COLO668 (cell line): ENCODE data around the gene SHROOM1.

Experiments used
- DNase-seq: peaks from one replicate; lab custom pipeline; 2025; ENCODE audit not compliant: unreplicated experiment; lab: John Stamatoyannopoulos, UW

The SHROOM1 gene

DNA sequence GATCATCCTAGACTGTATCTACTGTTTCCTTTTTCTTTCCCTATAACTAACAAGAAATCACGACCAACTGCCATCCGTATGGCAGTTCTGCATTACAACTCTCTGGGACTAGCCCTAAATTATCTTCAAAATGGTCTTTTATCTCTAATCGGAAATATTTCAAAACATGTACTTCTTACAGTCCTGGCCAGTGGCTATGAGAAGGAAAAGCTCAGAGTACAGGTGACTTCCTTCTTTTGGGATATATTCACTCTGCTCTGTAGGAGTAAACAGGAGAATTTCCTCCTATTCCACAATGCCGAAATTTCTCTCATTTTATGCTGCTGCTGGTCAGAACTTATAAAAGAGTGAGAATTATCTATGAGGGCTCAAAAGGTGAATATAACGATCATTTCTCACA is 51.6 kb downstream of the SHROOM1 start:
- DNase-seq = no peak

DNA sequence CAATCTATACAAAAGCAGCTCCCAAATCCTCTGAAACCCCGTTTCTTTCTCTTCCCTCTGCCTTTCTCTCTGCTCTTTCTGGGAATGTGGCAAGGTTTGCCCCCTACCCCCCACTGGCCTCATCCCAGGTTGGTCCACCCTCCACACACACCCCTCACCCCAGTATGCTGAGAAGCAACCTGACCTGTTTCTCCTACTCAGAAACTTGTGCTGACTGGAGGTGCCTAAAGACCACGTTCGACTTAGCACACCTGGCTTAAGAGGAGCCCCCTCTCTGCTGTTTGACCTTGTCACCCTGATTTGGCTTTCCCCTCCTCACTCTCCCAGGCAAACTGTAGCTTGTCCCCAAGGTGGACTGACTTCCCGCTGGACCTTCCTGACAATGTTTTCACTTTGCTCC is 52.3 kb downstream of the SHROOM1 start:
- DNase-seq = no peak

DNA sequence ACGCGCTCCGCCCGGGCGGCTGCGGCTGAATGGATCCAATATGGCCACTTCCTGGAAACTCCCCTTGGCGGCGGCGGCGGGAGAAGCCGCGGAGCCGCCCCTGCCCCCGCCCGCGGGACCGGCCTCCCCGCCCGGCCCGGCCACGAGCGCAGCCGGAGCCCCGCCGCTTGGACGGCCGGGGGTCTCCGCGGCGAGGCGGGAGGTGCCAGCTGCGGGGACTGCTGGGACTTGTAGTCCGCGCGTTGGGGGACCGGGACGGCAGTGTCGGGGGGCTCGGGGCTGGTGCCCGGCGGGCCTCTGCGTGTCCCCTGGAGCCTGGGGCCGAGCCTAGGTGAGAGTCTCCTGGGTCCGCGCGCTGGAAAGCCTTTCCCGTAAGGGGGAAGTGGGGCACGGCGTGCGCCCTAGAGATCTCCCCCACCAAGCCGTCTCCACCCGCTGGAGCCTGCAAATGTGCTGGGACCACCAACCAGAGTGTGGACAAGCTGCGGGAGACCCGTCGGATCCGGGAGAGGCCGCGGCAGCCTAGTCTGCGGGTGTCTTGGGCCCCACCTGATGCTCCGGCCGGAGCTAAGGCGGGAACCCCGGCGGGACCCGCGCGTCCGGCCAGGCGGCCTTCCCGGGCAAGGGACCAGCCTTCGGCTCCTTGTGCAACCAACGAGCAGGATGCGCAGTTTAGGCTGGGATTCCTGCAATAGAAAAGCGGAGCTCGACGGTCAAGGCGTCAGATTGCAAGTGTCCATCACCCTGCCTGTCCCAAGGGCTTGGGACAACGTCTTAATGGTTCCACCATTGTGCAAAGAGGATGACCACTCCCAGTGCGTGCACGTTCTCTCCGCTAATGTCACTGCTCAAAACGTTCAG is 53.0 kb downstream of the SHROOM1 start, which contains the start of gene SEPTIN8:
TSS of gene SEPTIN8 (minus strand) at position 31 of the 861 bp plus-strand sequence. CDS start 102 bp downstream, outside the sequence.
- peak; percentile 46 for DNase-seq

DNA sequence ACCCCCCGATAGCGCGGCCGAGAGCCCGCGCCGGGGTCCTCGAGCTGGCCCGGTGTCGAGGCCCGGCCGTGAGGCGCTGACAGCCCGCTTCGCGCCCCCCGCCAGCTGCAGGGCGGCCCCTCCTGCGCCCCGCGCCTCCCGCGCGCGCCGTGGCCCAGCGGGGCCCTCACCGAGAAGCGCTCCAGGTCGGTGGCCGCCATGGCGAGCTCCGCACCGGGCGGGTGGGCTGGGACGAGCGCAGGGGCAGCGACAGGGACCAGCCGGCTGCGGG is 53.6 kb downstream of the SHROOM1 start:
- no peak for DNase-seq

DNA sequence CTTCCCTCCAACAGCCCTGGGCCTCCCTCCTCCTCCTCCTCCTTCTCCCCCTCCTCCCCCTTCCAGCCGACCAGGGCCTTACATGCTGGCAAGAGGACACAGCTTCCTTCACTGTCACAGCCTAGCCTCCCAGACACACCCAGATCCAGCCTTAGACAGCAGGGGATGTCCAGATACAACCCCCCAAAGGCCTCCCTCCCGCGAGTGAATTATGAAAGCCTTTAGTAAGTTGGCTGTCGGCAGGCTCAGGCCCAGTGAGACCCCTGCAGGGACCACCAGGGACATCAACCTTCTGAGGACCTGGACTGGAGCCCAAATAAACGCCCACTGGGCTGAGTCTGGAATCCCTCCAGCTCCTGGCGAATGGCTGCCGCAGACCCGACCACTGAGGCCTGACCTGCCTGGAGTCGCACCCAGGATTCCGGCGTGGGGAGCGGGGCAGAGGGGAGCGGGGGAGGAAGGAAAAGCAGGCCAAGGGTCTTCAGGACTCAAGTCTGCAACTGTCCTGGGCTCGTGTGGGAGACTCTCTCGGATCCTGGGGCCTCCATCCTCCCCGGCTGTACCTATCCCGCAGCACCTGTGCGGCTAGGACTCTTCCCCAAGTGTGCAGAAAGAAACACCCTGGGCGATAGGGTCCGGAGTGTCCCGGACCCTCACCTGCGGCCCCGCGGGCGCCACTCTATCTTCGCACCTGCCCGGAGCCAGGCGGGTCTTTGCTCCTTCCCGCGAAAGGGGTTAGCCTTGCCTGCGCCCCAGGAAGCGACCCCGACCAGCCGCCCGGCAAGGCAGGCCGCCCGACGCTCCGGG is 54.1 kb downstream of the SHROOM1 start:
- DNase-seq = peak; percentile 16

DNA sequence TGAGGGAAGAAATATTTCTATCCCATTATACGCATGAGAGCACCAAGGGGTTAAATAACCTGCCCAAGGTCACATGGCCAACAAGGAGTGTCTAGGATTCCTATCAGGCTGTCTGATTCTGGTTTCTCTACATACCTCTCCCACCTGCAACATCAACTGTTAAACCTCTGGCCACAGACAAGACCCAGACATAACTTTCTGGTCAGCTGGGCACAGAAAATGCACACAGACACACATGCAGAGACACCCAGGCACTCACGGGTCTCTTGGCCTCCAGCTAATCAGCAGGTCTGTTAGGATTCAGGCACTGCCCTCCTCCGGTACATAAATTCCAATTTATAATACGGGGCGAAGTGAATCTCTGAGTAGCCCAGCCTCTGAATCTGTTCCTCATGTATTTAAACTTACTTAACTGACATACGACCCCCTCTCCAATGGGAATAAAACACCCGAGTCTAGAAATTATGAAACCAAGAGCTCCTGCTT is 54.9 kb downstream of the SHROOM1 start:
- DNase-seq = no peak

DNA sequence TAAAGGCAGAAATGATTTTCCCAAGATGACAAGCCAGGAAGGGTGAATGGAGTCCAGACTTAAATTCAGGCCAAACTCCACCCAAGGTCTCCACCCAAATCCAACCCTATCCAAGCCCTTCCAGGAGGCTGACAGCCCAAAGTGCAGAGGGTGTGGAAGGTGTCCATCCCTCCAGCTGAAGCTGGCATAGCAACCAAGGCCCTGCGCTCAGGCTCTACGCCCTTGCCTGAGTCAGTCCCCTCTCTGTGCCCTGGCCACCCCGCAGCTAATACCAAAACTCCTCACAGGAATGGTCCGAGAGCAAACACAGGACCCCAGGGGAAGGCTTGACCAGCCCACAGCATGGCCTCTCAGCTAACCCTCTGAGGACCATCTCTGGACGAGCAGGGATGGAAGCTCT is 55.6 kb downstream of the SHROOM1 start:
- DNase-seq = no peak

DNA sequence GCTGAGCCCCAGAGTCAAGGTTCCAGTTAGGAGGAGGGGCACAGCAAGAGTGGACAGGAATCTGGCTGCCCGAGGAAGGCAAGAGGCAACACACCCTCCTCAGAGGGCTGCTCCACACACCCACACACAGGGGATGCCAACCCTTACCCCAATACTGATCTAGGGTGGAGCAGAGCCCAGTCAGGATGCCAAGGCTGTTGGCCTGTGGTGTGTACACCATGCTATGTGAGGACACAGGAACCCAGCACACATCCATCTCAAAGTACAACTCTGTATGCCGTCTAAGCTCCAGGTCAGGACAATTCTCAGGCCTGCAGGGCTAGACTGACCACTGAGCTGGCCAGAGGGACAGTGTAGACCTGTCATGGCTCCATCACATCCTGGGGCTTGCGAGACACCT is 56.0 kb downstream of the SHROOM1 start:
- no peak for DNase-seq

DNA sequence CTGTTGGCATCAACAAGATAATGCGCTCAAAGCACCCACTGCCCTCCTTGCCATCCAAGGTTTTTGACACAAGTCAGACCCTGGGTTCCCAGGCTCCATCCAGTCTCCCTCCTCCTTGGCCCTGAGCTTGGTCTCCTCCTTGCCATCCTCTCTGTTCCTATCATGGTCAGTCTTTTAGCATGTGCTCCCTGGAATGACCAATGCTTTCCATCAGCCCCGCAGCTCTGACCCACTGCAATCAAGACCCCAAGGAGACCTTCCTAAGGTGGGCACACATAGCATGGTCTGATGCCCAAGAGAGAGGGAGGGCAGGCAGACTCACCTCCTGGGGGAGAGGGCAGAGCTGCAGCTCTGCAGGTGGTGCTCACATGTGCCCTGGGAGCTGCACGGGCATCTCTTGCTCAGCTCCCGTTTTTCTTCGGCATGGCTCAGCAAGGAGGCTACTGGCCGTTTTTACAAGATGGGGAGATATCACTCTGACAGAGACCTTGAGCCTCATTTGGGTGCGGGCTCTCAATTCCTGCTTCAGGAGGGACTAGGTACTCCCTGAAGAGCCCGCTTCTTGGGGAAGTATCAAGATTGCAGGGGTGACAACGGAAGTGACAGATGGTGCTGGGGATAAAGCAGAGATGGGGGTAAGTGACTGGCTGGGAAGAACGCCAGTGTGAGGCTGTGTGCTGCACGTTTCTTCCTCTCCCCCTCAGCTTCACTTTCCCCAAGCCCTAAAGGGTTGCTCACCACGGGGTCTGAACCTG is 56.7 kb downstream of the SHROOM1 start:
- no peak for DNase-seq

DNA sequence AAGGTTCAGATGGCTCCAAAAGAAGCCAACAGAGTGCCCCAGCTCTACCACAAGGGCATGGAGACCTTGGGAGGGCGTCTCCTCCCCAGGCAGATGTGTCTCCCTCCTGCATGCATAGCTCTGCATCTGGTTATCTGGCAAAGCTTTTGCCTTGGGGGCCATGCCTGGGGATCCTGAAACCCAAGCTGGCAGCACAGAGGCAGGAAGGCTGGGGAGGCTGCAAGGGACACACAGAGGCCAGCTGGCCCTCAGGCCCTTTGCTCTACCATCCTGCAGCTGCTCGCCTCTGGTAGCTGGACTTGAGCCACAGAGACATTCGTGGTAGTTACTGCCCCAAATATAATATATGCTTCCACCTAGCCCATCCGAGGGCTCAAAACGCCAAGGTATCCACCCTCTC is 57.3 kb downstream of the SHROOM1 start:
- no peak for DNase-seq

DNA sequence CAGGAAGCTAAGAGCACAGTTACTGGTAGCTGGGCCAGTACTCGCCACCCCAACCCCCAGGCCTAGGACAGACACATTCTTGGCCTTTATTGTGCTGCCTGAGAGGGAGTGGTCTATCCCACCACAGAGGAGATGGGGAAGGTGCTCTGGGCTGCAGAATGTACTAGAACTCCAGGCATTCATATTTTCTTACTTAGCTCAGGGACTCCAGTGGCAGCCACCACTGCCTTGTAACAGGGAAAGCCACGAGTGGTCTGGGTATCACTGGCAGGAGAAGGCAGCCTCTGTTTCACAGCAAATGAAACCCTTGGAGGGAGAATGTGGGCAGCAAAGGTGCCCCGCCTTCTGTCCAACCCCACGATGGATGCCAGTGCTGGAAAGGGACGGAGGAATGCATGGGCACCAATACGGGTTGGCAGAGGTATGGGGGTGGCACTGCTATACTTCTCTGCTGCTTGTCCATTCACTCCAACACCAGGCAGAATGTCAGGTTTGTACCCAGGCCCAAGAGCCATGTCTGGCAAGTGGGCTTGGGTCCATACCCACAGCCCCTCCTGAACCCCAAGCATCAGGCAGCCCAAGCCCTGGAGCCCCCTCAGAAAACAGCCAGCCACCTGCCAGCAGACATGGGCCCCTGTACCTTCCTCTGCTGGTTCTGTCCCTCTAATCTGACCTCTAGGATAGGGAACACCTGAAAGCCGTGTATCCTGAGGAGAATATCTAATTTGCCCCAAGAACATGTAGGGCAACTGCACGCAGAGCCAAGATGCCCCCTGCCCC is 58.0 kb downstream of the SHROOM1 start:
- DNase-seq = no peak
